ENCODE data around the gene ADIRF.
"Not testable (repeated sequence)": the region's sequence is repeated elsewhere in the genome, so short reads cannot be mapped to it uniquely, and the experiment has no call there.

ADIRF gene
- total RNA-seq = 0 to 0.31 reads per million in 2 donors

DNA sequence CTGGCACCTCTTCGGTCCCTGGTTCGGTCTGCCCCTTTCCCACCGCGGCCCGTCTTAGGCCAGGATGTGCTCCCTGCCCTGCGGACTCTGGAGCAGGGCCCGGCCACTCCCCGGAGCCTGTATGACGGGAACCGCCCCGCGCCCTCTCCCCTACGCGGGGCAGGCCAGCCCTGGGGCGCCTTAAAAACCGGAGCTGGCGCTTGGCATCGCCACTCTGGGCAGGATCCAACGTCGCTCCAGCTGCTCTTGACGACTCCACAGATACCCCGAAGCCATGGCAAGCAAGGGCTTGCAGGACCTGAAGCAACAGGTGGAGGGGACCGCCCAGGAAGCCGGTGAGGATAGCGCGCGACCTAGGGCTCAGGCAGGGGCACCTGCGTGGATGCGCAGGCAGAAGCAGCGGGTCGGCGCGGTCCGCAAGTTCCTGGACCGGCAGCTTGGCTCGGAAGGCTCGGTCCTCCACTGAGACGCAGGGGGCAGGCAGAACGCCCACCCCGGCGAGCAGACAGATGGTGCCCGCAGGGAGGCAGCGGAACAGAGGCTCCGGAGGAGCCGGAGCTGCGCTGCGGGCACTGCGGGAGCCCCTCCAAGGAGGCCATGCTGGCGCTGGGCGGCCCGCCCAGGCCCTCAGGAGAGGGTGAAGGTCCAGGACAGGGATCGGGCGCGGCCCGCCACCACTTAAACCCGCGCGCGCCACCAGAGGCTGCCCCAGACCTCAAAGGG, at the start of gene ADIRF:
Gene ADIRF (plus strand): TSS at position 212 of the 723 bp plus-strand sequence. CDS start 63 bp downstream, at position 275.
- no peak for DNase-seq

DNA sequence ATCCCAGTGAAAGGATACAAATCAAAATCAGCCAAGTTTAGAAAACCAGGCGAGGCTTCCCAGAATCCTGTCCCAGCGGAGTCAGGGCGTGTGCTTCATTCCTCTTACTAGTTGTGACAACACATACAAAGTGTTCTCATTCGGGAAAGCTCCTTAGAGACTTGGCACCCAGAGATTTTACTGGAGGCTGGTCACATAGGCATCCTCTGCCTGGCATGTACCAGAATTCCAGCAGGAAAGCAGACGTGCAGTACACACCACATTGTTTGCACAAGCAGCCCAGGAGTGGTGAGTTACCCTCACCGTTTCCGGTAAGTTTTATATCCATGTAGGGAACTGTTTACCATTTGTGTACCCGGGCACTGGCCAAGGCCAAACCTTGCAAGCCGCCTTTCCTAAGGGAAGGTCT, 45.7 kb upstream of the ADIRF start:
- no peak for DNase-seq

DNA sequence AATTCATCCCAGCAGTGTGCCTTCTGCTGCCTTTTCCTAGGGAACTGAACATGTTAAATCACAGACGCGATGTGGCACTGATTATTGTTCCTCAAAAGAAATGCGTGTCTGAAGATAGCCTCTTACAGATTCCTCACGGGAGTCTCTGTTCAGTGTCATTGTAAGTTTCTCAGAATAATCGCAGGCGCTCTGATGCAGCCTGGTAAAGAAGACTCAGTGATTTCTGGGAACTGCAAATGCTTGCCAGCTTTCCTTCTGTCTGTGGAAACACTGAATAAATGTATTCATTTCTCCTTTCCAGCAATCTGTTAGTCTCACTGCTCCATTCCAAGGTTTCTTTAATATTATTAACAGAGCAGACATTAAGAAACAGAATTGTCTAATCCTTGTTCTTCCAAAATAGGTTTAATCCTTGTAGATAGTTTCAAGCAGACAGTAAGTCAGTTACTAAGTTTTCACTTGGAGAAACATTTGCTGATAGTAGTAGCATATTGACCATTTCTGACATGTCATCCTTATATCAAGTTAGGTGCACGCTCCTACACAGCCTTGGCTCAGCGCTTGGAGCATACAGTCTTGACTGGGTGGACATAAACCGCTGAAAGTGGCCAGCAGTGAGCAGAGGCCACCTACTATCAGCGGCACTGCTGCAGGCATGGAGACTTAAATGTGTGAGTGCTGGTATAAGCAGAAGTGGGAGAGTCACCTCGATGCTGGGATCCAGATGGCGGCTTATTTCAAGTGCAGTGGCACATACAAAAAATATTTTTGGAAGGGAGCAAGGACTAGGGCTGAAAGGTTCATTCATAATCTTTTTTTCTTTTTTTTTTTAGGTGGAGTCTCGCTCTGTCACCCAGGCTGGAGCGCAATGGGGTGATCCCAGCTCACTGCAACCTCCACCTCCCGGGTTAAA, 38.6 kb upstream of the ADIRF start:
- DNase-seq = no peak

DNA sequence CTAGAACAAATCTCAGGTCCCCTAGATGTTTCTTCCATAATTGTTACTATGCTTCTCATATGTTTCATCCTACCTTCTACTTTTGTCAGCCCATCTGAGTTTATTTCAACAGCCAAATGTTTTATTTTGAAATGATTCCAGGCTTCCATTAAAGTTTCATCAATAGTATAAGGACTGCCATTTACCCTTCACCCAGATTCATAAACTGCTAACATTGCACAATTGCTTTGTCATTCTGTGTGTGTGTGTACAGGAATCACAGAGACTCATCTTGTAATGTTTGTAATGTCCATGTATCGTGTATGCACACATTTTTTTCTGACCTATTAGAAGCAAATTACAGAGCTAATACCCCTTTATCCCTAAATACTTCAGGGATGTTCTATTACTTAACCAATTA, 36.4 kb upstream of the ADIRF start:
- DNase-seq = no peak

DNA sequence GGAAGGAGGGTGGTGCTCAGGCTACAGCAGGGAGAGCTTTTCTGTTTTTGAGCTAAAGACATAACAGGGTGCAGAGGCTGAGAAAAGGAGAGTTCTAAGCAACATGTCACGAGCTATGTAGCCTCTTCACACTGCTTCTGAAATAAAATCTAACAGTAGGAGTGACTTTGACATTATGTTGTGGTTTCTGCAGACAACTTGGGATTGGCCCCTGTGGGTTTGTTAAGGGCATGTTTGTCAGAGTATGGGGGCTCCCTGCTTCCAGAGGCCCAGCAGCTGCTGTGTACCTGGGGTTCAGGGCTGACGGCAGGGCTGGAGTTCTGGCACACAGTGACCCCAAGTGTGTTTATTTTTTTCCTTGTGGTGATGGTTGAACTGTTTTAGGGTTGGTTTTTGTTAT, 35.6 kb upstream of the ADIRF start:
- DNase-seq = no peak

DNA sequence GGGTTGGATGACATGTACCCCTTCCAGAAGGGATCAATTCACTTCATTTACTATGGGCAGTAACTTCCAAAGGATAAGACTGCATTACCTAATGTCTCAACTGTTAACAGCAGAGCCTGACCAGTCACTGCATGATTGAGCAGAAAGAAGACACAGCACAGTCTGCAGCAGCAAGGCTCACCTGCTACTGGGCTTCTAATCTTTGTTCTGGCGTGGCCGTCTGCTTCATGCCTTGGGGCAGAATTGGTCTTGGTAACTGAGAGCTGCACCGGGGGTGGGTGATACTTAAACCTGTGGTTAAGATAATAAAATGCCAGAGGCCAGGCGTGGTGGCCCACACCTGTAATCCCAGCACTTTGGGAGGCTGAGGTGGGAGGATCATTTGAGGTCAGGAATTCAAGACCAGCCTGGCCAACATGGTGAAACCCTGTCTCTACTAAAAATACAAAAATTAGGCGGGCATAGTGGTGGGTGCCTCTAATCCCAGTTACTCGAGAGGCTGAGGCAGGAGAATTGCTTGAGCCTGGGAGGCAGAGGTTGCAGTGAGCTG, 34.0 kb upstream of the ADIRF start:
- DNase-seq = not testable (repeated sequence)

DNA sequence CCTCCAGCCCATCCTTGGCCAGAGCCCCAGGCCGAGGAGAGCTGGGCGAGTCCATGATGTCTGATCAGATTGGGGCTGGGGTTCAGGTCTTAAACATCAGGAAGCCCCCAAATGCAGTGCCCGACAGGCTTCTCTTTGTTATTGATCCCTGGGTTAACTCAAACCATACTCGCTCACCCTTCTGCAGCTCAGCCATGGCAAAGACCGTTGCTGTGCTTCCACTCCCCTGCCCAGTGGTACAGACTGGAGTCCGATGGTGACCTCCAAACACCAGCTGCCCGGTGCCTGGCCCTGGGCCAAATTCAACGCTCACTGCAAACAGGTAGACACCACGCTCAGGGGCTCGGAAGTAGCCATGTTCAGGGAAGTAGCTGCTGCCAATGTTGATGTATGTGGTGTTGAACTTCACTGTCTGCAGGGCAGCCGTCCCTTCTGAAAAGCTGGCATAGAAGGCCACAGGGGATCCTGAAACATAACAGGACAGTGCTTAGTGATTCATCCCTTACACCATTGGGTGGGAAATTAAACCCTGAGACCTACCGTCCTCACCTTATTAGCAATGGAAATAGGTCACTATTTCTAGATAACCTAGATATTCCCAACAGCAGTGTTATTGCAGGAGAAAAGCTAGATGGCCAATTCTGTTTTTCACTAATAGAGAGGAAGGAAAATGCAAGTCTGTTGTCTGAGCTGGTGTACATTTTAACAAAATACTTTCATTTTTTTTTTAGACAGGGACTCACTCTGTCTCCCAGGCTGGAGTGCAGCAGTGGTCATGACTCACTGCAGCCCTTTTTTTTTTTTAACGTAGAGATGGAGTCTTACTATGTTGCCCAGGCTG, 31.4 kb upstream of the ADIRF start:
- DNase-seq = no peak

DNA sequence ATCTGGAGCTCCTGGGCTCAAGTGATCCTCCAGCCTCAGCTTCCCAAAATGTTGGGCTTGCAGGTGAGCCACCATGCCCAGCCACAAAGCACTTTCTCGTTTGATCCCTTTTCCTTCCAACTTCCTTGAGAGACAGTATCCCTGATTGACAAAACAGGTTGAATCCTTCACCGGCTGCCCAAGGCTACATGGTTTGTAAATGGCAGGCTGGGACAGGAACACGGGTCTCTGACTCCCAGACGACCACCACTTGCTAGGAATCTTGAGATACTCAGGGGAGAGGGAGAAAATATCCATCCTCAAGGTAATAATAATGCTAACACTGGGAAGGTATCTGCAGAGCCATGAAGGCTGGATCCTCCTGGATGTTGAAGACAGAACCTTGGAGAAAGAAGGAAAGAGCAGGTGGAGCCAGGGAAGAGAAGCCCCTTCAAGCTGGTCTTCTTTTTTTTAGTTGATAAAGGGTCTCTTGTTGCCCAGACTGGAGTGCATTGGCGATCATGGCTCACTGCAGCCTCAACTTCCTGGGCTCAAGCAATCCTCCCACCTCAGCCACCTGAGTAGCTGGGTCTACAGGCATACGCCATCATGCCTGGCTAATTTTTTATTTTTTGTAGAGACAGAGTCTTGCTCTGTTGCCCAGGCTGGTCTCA, 30.7 kb upstream of the ADIRF start:
- DNase-seq = no peak

DNA sequence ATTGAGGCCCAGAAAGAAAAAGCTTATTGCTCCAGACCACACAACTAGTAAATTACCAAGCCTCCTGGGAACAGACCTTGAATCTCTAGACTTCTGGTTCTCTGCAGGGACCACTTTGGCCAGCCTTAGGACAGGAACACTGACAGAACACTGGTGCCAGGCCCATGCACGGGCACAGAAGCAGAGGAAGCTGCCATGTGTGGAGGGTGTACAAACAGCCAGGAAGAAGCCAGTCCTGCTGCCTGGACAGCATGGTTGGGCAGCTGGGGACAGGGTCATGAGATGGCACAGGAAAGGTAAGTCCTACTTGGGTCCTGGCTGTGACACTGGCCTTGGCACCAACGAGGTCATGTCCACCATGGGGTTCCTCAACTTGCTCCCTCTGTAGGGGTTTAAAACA, 30.0 kb upstream of the ADIRF start:
- no peak for DNase-seq

DNA sequence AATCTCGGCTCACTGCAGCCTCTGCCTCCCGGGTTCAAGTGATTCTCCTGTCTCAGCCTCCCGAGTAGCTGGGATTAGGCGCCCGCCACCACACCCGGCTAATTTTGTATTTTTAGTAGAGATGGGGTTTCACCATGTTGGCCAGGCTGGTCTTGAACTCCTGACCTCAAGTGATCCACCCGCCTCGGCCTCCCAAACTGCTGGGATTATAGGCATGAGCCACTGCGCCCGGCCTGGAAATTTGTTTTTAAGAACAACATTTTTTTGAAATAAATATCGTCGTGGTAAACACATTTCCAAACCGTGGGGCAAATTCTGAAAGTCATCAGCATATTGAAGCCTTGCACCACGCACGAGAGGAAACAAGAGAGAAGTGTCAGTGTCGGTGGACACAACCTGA, 28.2 kb upstream of the ADIRF start:
- DNase-seq = not testable (repeated sequence)

DNA sequence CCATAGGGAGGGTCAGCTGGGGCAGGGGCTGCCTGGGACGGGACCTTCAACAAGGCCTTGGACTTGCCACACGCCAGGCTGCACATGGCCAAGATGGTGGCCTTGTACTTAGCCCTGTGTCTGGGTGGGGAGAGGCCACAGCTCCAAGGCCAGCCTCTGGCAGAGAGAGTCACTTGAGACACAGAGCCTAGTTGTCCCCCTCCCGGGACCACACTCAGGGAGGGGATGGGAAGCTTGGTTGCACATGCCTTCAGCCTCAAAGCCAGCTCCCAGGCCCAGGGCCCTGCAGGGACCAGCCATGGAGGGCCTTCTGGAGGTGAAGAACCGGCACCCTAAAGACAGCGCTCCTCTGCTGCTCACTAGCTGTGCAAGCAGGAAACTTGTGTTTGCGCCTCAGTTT, 27.6 kb upstream of the ADIRF start:
- DNase-seq = no peak

DNA sequence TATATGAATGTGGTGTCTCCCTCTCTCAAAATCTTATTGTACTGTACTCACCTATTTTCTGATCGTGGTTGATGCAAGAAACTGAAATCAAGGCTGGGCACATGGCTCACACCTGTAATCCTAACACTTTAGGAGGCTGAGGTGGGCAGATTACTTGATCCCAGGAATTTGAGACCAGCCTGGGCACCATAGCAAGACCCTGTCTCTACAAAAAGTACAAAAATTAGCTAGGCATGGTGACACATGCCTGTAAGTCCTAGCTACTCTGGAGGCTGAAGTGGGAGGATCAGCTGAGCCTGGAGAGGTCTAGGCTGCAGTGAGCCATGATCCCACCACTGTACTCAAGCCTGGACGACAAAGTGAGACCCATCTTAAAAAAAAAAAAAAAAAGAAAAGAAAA, 26.9 kb upstream of the ADIRF start:
- no peak for DNase-seq

DNA sequence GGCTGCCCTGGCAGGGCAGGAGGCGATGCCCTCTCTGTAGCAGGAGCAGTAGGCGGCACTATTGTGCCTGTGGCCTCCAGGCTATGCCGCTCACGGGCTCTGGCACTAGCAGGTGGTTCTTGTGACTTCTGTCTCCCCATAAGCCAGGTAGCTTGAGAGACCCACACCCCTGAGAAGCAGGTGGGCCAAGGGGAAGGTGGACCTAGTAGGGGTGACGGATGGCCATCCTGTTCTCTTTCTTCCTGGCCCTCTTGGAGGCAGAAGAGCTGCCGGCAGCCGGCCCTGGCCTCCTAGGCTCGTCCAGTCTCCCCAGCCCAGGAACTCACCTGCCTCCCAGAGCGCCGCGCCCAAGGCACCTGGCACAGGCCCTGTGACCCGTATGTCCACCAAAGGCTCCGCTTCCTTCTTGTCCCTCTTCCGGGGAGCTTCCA, 26.3 kb upstream of the ADIRF start:
- no peak for DNase-seq

DNA sequence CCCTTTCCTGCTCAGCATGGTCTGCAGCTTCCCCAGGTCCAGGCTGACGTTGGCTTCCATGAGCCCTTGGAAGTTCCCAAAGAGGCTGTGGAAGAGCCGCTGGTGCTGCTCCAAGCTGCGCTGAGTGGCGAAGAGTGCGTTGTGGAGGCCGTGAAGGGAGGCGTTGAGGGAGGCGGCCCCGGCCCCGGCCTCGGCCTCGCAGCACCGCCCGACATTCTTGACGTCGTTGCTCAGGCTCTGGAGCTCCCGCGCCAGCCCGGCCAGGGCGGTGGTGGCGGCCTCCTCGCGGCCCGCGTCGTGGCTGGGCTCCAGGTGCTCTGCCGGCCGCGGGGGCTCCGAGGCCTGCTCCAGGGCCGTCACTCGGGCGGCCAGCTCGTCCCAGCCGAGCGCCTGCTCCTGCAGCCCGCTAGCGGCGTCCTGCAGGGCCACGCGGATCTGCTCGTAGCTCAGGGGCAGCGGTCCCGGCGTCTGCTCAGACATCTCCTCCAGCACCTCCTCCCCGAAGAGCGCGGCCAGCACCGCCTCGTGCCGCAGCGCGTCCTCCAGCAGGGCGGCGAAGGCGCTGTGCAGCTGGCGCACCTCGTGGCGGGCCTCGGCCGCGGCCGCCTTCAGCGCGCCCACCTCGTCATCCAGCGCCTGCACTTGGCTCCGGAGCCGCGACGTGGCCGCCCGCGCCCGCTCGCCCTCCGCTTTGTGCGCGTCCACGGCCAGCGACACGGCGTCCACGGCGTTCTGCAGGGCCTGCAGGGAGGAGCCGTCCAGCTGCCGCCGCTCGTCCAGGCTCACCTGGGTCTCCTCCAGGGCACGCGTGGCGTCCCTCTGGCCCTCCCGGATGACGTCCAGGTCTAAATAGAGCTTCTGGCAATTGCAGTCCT, 25.6 kb upstream of the ADIRF start:
- DNase-seq = no peak

DNA sequence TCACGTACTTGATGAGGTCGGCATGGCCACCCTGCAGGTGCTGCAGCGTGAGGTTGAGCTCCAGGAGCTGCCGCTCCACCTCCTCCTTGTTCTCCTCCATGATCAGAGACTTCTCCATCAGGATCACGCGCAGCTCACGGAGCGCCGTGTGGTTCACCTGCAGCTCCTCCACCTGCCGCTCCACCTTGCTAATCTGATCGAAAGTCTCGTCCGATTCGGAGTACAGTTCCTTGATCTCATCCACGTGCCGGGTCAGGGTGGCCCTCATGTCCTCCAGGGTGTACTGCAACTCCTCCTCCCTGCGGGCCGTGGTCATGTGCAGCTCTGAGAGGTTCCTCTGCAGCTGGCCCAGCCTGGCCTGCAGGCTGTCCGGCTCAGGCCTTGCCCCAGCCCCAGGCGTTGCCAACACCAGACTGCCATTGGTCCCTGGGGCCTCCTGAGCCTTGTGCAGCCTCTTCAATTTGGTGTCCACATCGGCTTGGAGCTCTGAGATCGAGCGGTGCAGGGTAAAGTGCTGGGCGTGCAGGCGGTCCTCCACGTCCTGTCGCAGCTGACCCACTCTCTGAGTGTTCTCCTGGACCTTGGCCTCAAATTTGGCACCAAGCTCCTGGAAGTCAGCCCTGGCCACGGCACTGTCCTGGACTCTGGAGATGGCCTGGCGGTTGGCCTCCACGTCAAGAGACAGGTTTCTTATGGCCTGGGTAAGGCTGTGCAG, 24.8 kb upstream of the ADIRF start:
- DNase-seq = no peak

DNA sequence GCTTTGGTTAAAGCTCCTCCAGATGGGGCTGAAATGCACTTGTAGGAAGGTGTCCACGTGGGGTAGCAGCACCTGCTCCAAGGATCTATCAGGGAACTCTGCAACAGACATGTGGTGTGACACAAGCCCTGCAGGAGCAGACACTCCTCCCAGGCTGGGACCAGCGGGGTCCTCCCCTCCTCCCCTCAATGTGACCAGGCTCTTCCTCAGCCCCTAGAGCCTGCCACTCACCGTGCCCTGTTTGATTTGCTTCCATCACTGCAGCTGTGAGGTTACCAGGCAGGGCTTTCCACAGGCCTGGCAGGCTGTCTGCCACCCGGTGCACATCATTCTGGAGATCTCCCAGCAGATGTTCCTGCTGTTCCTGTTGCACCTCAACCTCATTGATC, 24.3 kb upstream of the ADIRF start:
- no peak for DNase-seq

DNA sequence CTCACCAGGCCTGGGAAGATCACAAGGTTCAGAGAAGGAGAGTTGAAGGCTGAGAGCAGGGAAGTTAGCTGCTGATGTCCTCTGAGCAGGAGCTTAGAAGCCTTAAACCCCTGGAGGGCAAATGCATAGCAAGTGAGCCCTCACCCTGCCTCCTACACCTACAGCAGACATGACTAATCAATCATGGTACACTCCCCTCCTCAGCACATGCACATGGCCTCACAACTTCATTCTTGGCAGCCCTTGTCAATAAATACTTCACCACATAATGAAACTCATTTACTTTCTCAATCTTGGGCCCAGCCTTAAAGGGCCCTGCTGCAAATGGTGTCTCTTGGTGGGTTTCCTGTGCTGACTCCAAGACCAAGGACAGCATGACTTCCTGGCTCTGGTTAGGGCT, 23.8 kb upstream of the ADIRF start:
- DNase-seq = peak in 1 of 5 experiments; percentile 14

DNA sequence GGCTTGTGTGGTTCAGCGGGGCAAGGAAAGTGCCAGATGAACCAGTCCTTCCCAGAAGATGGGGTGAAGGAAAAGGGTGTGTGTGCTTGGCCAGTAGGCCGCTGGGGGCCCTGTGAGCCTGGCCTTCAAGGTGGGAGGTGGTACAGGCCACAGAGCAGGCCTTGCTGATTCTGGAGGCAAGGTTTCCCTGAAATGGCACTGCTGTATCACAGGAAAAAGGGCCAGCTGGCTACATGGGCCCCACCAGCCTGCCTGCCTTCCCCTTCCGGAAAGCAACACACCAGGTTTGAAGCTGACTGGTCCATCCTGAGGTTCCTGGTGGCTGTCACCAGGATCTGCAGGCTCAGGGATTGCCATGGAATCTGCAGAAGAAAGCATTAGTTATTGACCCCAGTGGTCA, 23.4 kb upstream of the ADIRF start:
- no peak for DNase-seq

DNA sequence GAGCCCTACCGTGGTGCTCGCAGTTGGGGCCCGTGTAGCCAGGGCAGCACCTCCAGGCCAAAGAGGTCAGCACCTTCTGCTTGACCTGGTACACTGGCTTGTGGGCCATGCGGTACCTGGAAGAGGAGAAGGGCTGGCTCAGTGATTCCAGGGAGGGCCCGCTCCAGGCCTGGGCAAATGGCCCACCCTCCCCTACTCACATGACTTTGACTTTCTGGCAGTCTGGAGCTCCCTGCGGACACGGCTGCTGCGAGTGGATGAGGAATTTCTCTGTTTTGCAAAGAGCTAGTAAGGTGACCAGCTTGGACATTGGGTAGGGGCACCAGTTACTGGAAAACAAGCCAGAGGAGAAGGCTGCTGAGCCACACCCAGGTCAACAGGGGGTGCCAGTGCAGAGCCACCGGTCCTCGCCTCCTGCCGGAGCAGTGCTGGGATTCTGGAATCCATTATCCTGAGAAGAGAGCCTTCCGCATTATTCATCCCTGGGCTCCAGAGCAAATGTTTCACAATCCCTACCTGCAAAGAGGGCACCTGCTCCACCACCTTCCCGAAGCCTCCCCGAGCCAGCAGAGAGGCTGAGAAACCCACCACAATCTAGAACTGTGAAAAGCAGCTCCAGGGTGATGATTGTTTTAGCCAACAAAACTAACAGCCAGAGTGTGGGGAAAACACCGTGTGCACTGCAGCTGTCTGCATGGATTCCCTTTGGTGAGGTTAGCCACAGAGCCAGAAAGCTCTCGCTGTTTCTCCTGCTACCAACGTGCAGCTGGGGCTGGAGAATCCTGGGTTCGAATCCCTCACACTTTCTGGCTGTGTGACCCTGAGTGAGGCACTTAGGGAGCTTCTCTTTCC, 22.7 kb upstream of the ADIRF start:
- DNase-seq = no peak
